ENCODE data around the gene ADAR. TPM values are rescaled to one million over a fixed set of nuclear protein-coding genes. Genes with fewer than 3 reads are reported as not detected.

ADAR gene
- total RNA-seq, 2 experiments from 2014 or later, result 261 to 267 TPM

DNA sequence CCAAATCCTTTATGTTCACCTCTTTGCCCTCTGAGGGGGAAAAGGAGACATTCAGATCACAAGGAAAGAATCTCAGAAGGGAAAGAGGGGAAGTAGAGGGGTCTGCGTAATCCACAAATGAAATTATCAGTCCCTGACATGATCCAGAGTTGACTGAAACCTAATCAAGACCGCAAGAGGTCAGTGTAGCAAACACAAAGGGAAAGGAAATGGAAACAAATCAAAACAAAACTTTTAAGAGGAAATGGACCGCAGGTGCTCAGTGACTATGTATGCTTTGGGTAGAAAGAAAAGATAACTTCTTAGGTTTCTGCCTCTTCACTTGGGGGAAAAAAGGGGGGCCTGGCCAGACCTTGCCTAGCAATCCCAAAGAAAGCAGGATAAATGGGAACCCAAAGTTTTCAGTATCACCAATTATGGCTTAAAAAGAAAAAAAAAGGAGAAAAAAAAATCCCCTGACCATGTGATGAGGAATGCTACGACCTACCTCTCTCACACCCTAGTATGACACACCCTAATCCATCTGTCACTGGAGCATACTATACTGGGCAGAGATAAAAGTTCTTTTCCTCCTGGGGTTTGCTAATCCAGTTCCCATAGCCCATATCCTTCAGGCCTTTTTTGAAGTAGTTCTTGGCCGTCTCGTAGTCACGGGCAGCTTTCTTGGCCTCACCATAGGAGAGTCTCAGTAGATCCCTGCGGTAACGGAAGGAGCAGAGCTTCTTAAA is 23.6 kb downstream of the ADAR start:
- intact Hi-C loops (cut with micrococcal nuclease), result no loop called here
- H3K9me3 Mint-ChIP-seq, result no peaks in the 10 kb centered on the region
- peaks cover 64% of the 10 kb centered on the region for H3K36me3 Mint-ChIP-seq (ENCODE audit: low read depth)
- H3K4me1 Mint-ChIP-seq (ENCODE audit: low read depth), result no peaks in the 10 kb centered on the region
- H3K27me3 Mint-ChIP-seq, result no peaks in the 10 kb centered on the region
- DNase-seq, result no peak
- ATAC-seq, result no peak
- H3K27ac Mint-ChIP-seq, result no peak overlapping the region
- POLR2A ChIA-PET, result interaction anchor here (0.6 kb wide), 1 partner anchor 21 kb away, joined by 3 read pairs; no protein-coding TSS in a partner anchor
- CTCF ChIA-PET, result no interaction called here
- H3K4me3 Mint-ChIP-seq, result no peak overlapping the region
- TF ChIP-seq, protein P1, sequence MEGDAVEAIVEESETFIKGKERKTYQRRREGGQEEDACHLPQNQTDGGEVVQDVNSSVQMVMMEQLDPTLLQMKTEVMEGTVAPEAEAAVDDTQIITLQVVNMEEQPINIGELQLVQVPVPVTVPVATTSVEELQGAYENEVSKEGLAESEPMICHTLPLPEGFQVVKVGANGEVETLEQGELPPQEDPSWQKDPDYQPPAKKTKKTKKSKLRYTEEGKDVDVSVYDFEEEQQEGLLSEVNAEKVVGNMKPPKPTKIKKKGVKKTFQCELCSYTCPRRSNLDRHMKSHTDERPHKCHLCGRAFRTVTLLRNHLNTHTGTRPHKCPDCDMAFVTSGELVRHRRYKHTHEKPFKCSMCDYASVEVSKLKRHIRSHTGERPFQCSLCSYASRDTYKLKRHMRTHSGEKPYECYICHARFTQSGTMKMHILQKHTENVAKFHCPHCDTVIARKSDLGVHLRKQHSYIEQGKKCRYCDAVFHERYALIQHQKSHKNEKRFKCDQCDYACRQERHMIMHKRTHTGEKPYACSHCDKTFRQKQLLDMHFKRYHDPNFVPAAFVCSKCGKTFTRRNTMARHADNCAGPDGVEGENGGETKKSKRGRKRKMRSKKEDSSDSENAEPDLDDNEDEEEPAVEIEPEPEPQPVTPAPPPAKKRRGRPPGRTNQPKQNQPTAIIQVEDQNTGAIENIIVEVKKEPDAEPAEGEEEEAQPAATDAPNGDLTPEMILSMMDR (IDR thresholded peaks at IDR 0.05), result no peak

DNA sequence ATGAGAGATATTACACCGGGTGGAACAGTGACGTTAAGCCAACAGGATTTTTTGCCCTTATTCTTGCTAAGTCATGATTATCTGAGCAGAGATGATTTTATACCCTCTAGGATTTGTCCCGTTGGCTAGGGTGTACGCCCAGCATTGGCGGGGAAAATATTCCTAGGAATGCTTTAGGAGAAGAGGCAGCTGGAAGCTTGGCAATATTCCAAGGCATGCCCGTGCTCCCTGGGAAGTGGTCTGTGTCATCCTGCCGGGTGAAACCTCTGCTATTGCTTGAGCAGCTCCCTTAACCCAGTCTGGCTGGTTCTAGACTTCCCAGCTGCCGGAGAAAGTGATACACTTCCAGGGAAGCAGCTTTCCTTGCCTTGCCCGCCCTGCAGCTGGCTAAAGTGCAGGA is 24.2 kb downstream of the ADAR start:
- H3K27me3 Mint-ChIP-seq, result no peaks in the 10 kb centered on the region
- intact Hi-C loops (cut with micrococcal nuclease), result no loop called here
- no peaks in the 10 kb centered on the region for H3K4me1 Mint-ChIP-seq (ENCODE audit: low read depth)
- no peak for DNase-seq
- ChIA-PET POLR2A (no interaction called here), CTCF (no interaction called here)
- peaks cover 61% of the 10 kb centered on the region for H3K36me3 Mint-ChIP-seq (ENCODE audit: low read depth)
- no peak for ATAC-seq
- no peak overlapping the region for H3K27ac Mint-ChIP-seq
- TF ChIP-seq, protein P1 (IDR thresholded peaks at IDR 0.05), result no peak
- no peaks in the 10 kb centered on the region for H3K9me3 Mint-ChIP-seq
- no peak overlapping the region for H3K4me3 Mint-ChIP-seq

- no peak for DNase-seq
- ChIA-PET POLR2A (no interaction called here), CTCF (no interaction called here)
- H3K27ac Mint-ChIP-seq, result no peak overlapping the region
- TF ChIP-seq, protein P1 (IDR thresholded peaks at IDR 0.05), result no peak
- no peak for ATAC-seq
- intact Hi-C loops (cut with micrococcal nuclease), result no loop called here
- no peak overlapping the region for H3K4me3 Mint-ChIP-seq
- H3K4me1 Mint-ChIP-seq (ENCODE audit: low read depth), result no peaks in the 10 kb centered on the region
- H3K27me3 Mint-ChIP-seq, result no peaks in the 10 kb centered on the region
- no peaks in the 10 kb centered on the region for H3K9me3 Mint-ChIP-seq
- H3K36me3 Mint-ChIP-seq (ENCODE audit: low read depth), result peaks cover 52% of the 10 kb centered on the region
These were observed 25.1 kb downstream of the ADAR start for GRCh38 chr1:154582885-154583284.

DNA sequence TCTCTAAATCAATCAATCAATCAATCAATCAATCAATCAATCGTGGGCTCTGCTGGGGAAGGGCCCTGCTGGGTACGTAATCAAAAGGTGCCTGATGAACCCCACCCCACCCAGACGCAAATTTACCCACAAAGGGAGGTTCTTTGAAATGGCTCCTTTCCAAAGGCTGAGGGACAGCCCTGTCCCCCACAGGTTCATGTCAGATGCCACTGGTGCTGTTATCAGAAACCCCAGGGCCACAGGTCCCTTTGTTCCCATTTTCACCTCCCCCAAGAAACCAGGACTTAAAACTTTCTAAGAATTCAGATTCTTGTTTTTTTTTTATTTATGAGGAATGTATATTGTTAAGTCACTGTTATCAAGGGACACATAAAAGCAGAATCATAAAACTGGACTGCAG is 26.2 kb downstream of the ADAR start:
- no peak for DNase-seq
- ChIA-PET CTCF (interaction anchor here (1.5 kb wide), 1 partner anchor 22 kb away, joined by 4 read pairs; no protein-coding TSS in a partner anchor), POLR2A (no interaction called here)
- H3K4me1 Mint-ChIP-seq (ENCODE audit: low read depth), result no peaks in the 10 kb centered on the region
- H3K27me3 Mint-ChIP-seq, result no peaks in the 10 kb centered on the region
- peaks cover 42% of the 10 kb centered on the region for H3K36me3 Mint-ChIP-seq (ENCODE audit: low read depth)
- TF ChIP-seq, protein P1 (IDR thresholded peaks at IDR 0.05), result no peak
- H3K9me3 Mint-ChIP-seq, result no peaks in the 10 kb centered on the region
- no peak for ATAC-seq
- H3K27ac Mint-ChIP-seq, result peak overlapping the region; percentile 58
- intact Hi-C loops (cut with micrococcal nuclease), result no loop called here
- H3K4me3 Mint-ChIP-seq, result no peak overlapping the region

- Mint-ChIP-seq H3K27me3 (no peaks in the 10 kb centered on the region), H3K36me3 (ENCODE audit: low read depth) (peaks cover 20% of the 10 kb centered on the region), H3K4me3 (no peak overlapping the region), H3K27ac (no peak overlapping the region), H3K9me3 (no peaks in the 10 kb centered on the region), H3K4me1 (ENCODE audit: low read depth) (no peaks in the 10 kb centered on the region)
- POLR2A ChIA-PET, result interaction anchor here (0.6 to 1.3 kb wide), 4 partner anchors 8 to 23 kb away, joined by 3 read pairs; no protein-coding TSS in a partner anchor
- intact Hi-C loops (cut with micrococcal nuclease), result no loop called here
- no peak for DNase-seq
- TF ChIP-seq, protein P1 (IDR thresholded peaks at IDR 0.05), result no peak
- CTCF ChIA-PET, result no interaction called here
- ATAC-seq, result no peak
These were observed 28.6 kb downstream of the ADAR start for GRCh38 chr1:154579374-154579773.
